KMS-11 (cell line): ENCODE measurements around the gene ADM5.

ENCODE experiments used
- H2AFZ ChIP-seq: fragments of 200-600 bp; sonication (generic); 2 replicates; pipeline ENCODE4 v1.6.1; 2016; ENCODE audit warnings: antibody characterized with exemption, mixed run types, low read depth
- H3K27ac ChIP-seq: fragments of 200-600 bp; sonication (generic); 2 replicates; pipeline ENCODE4 v1.6.1; 2016; ENCODE audit warnings: mild to moderate bottlenecking, mixed run types
- H3K27me3 ChIP-seq: fragments of 200-600 bp; sonication (generic); 2 replicates; pipeline ENCODE4 v1.6.1; 2017; ENCODE audit warnings: mild to moderate bottlenecking, low read depth, mixed run types, moderate library complexity; ENCODE audit not compliant: insufficient read depth
- H3K36me3 ChIP-seq: fragments of 200-600 bp; sonication (generic); 2 replicates; pipeline ENCODE4 v1.6.1; 2017; ENCODE audit warnings: mild to moderate bottlenecking, mixed run types; ENCODE audit not compliant: insufficient read depth
- H3K4me1 ChIP-seq: fragments of 200-600 bp; sonication (generic); 2 replicates; pipeline ENCODE4 v1.6.1; 2016; ENCODE audit warnings: mild to moderate bottlenecking, low read depth, mixed run types; ENCODE audit not compliant: poor library complexity, severe bottlenecking
- H3K4me2 ChIP-seq: fragments of 200-600 bp; sonication (generic); 2 replicates; pipeline ENCODE4 v1.7.0; 2016; ENCODE audit warnings: mild to moderate bottlenecking, mixed run types
- H3K4me3 ChIP-seq: fragments of 200-600 bp; sonication (generic); IDR thresholded peaks from 2 replicates; pipeline ENCODE4 v1.6.1; 2017; ENCODE audit warnings: low read depth, low read length, mixed read lengths; ENCODE audit not compliant: insufficient read depth
- H3K79me2 ChIP-seq: fragments of 200-600 bp; sonication (generic); 2 replicates; pipeline ENCODE4 v1.6.1; 2016; ENCODE audit warnings: low read depth, mixed run types; ENCODE audit not compliant: insufficient read depth
- H3K9ac ChIP-seq: fragments of 200-600 bp; sonication (generic); 2 replicates; pipeline ENCODE4 v1.6.1; 2016; ENCODE audit warnings: mild to moderate bottlenecking, mixed run types
- H4K20me1 ChIP-seq: fragments of 200-600 bp; sonication (generic); 2 replicates; pipeline ENCODE4 v1.6.1; 2016; ENCODE audit warnings: mild to moderate bottlenecking, mixed run types; ENCODE audit not compliant: insufficient read depth
- CTCF ChIP-seq: fragments of 200-600 bp; sonication (generic); conservative IDR thresholded peaks from 2 replicates; pipeline ENCODE4 v1.6.1; 2017; ENCODE audit warnings: low read depth, mild to moderate bottlenecking, antibody characterized with exemption, low read length, moderate library complexity, mixed read lengths

The ADM5 gene

GRCh38 chr19:49690656-49691242 is 1.4 kb downstream of the ADM5 start, which contains the start of gene CPT1C:
CPT1C (plus strand) TSS chr19:49691116; CDS start chr19:49692253, 1,137 bp downstream.
- no peaks in the 10 kb centered on the region for H4K20me1 ChIP-seq
- H3K27ac ChIP-seq = no peak within 1 kb of the TSS
- H3K4me2 ChIP-seq = peak within 1 kb of the TSS; percentile 43
- H3K9ac ChIP-seq = no peak within 1 kb of the TSS
- H3K36me3 ChIP-seq = no peaks in the 10 kb centered on the region
- H3K27me3 ChIP-seq = no peaks in the 10 kb centered on the region
- no peaks in the 10 kb centered on the region for H3K4me1 ChIP-seq
- peak within 1 kb of the TSS; percentile 42 for H2AFZ ChIP-seq
- H3K4me3 ChIP-seq = no peak within 1 kb of the TSS
- H3K79me2 ChIP-seq = no peaks in the 10 kb centered on the region
- TF ChIP-seq CTCF = no peak

- Histone ChIP-seq H3K27ac (no peak overlapping the region), H3K36me3 (no peaks in the 10 kb centered on the region), H3K79me2 (no peaks in the 10 kb centered on the region), H3K4me1 (no peaks in the 10 kb centered on the region), H2AFZ (peak overlapping the region; percentile 42; the same call in 1 of the 2 replicates), H3K4me2 (peak overlapping the region; percentile 43; the same call in 1 of the 2 replicates), H4K20me1 (no peaks in the 10 kb centered on the region), H3K9ac (no peak overlapping the region), H3K4me3 (no peak overlapping the region), H3K27me3 (no peaks in the 10 kb centered on the region)
- no peak for TF ChIP-seq CTCF
These were observed 2.1 kb downstream of the ADM5 start for GRCh38 chr19:49691243-49692146.

- H3K4me3 ChIP-seq = no peak overlapping the region
- no peak overlapping the region for H3K4me2 ChIP-seq
- no peaks in the 10 kb centered on the region for H3K79me2 ChIP-seq
- no peak for TF ChIP-seq CTCF
- no peak overlapping the region for H3K9ac ChIP-seq
- H3K36me3 ChIP-seq = no peaks in the 10 kb centered on the region
- no peaks in the 10 kb centered on the region for H3K27me3 ChIP-seq
- no peaks in the 10 kb centered on the region for H3K4me1 ChIP-seq
- H2AFZ ChIP-seq = no peak overlapping the region
- H3K27ac ChIP-seq = no peak overlapping the region
- no peaks in the 10 kb centered on the region for H4K20me1 ChIP-seq
These were observed 2.7 kb downstream of the ADM5 start for GRCh38 chr19:49692147-49692506.

GRCh38 chr19:49696115-49696514 is 6.7 kb downstream of the ADM5 start:
- peaks cover 2% of the 10 kb centered on the region; the same call in 1 of the 2 replicates for H3K27me3 ChIP-seq
- no peak overlapping the region for H3K4me2 ChIP-seq
- no peaks in the 10 kb centered on the region for H4K20me1 ChIP-seq

More at GRCh38 chr19:49696115-49696514, 6.7 kb downstream of the ADM5 start:
- no peaks in the 10 kb centered on the region for H3K79me2 ChIP-seq
- no peaks in the 10 kb centered on the region for H3K36me3 ChIP-seq
- H3K4me1 ChIP-seq = no peaks in the 10 kb centered on the region
- no peak overlapping the region for H2AFZ ChIP-seq
- no peak overlapping the region for H3K4me3 ChIP-seq
- H3K9ac ChIP-seq = no peak overlapping the region
- TF ChIP-seq CTCF = no peak
- no peak overlapping the region for H3K27ac ChIP-seq
